Measurements from ENCODE around the gene NOTCH1. TPM values are rescaled to one million over a fixed set of nuclear protein-coding genes. Genes with fewer than 3 reads are reported as not detected.

NOTCH1 gene
- total RNA-seq, 3 donors from 2014 or later (not counting 1 experiment from before 2014, with no cell fraction given): 126 to 228 (median 192) TPM

GRCh38 chr9:136536721-136537241, 9.1 kb downstream of the NOTCH1 start:
- Mint-ChIP-seq H3K27me3 (ENCODE audit: low read depth in 2 of 2) (no peaks in the 10 kb centered on the region), H3K4me3 (peak overlapping the region; percentile 78), H3K27ac (peak overlapping the region; percentile 67 to 99), H3K9me3 (no peaks in the 10 kb centered on the region), H3K36me3 (no peaks in the 10 kb centered on the region), H3K4me1 (peaks cover 61 to 74% of the 10 kb centered on the region in 2 donors)
- peaks cover 26% of the 10 kb centered on the region for H3K36me3 ChIP-seq (ENCODE audit: control insufficient read depth, insufficient read depth, low read length)
- peaks cover 99% of the 10 kb centered on the region for H3K4me1 ChIP-seq (ENCODE audit: control insufficient read depth, insufficient read depth, low read length)
- H3K27ac ChIP-seq (ENCODE audit: low read length): peak overlapping the region; percentile 32
- TF ChIP-seq CTCF (IDR thresholded peaks at IDR 0.05): no peak
- no peak overlapping the region for H3K4me3 ChIP-seq (ENCODE audit: low read length)
- no peaks in the 10 kb centered on the region for H3K27me3 ChIP-seq (ENCODE audit: control insufficient read depth, insufficient read depth, low read length)
- intact Hi-C loops (cut with micrococcal nuclease): loop anchor here (5.0 to 10.0 kb wide), 3 partner anchors 36 to 308 kb away; partner anchors contain the start of genes AJM1 and PHPT1
- WGBS (ENCODE audit: insufficient coverage): 85% methylated on average over 16 of the region's 16 CpGs
- DNase-seq (no peak), ATAC-seq (no peak)
- H3K9me3 ChIP-seq (ENCODE audit: control insufficient read depth, insufficient read depth, low read length): no peaks in the 10 kb centered on the region

GRCh38 chr9:136536051-136536720, 9.7 kb downstream of the NOTCH1 start:
- intact Hi-C loops (cut with micrococcal nuclease): loop anchor here (5.0 to 10.0 kb wide), 3 partner anchors 36 to 309 kb away; partner anchors contain the start of genes AJM1 and PHPT1
- DNase-seq: no peak
- H3K27me3 Mint-ChIP-seq (ENCODE audit: low read depth in 2 of 2): no peaks in the 10 kb centered on the region

GRCh38 chr9:136535070-136535469, 10.8 kb downstream of the NOTCH1 start:
- Mint-ChIP-seq H3K36me3 (no peaks in the 10 kb centered on the region), H3K27ac (peak overlapping the region in 1 of 2 donors; percentile 90), H3K27me3 (ENCODE audit: low read depth in 2 of 2) (no peaks in the 10 kb centered on the region), H3K9me3 (no peaks in the 10 kb centered on the region), H3K4me1 (peaks cover 64 to 79% of the 10 kb centered on the region in 2 donors), H3K4me3 (peak overlapping the region; percentile 90)
- Histone ChIP-seq H3K27ac (ENCODE audit: low read length) (peak overlapping the region; percentile 28), H3K36me3 (ENCODE audit: control insufficient read depth, insufficient read depth, low read length) (peaks cover 14% of the 10 kb centered on the region), H3K4me3 (ENCODE audit: low read length) (no peak overlapping the region), H3K4me1 (ENCODE audit: control insufficient read depth, insufficient read depth, low read length) (peaks cover 99% of the 10 kb centered on the region), H3K9me3 (ENCODE audit: control insufficient read depth, insufficient read depth, low read length) (no peaks in the 10 kb centered on the region), H3K27me3 (ENCODE audit: control insufficient read depth, insufficient read depth, low read length) (no peaks in the 10 kb centered on the region)
- DNase-seq: no peak
- TF ChIP-seq CTCF (IDR thresholded peaks at IDR 0.05): no peak
- 32% methylated on average over 14 of the region's 14 CpGs for WGBS (ENCODE audit: insufficient coverage)
- no peak for ATAC-seq
- intact Hi-C loops (cut with micrococcal nuclease): loop anchor here (5.0 to 10.0 kb wide), 3 partner anchors 37 to 310 kb away; partner anchors contain the start of genes AJM1 and PHPT1

More at GRCh38 chr9:136536051-136536720, 9.7 kb downstream of the NOTCH1 start:
- no peaks in the 10 kb centered on the region for H3K9me3 ChIP-seq (ENCODE audit: control insufficient read depth, insufficient read depth, low read length)
- H3K4me1 ChIP-seq (ENCODE audit: control insufficient read depth, insufficient read depth, low read length): peaks cover 99% of the 10 kb centered on the region
- TF ChIP-seq CTCF (IDR thresholded peaks at IDR 0.05): no peak
- H3K27ac ChIP-seq (ENCODE audit: low read length): peak overlapping the region; percentile 32
- no peaks in the 10 kb centered on the region for H3K27me3 ChIP-seq (ENCODE audit: control insufficient read depth, insufficient read depth, low read length)
- H3K36me3 ChIP-seq (ENCODE audit: control insufficient read depth, insufficient read depth, low read length): peaks cover 20% of the 10 kb centered on the region
- Mint-ChIP-seq H3K4me1 (peaks cover 66 to 79% of the 10 kb centered on the region in 2 donors), H3K4me3 (no peak overlapping the region), H3K27ac (no peak overlapping the region), H3K36me3 (no peaks in the 10 kb centered on the region), H3K9me3 (no peaks in the 10 kb centered on the region)
- H3K4me3 ChIP-seq (ENCODE audit: low read length): no peak overlapping the region
- no peak for ATAC-seq
- WGBS (ENCODE audit: insufficient coverage): 89% methylated on average over 20 of the region's 20 CpGs
